GM21381 (cell line): ENCODE results near the gene PNCK.
"Not testable (repeated sequence)": the region's sequence is repeated elsewhere in the genome, so short reads cannot be mapped to it uniquely, and the experiment has no call there.

Experiments
- ATAC-seq: cut with Tn5 transposase; IDR thresholded peaks from one replicate; pipeline ENCODE4 v1.9.1; 2021; ENCODE audit warnings: mild to moderate bottlenecking, moderate library complexity; ENCODE audit not compliant: unreplicated experiment

The PNCK gene

GRCh38 chrX:153673428-153674218 is at the start of gene PNCK:
PNCK (minus strand) TSS chrX:153673813; CDS start chrX:153673076, 737 bp downstream.
- no peak for ATAC-seq

- ATAC-seq: no peak
These were observed 49.2 kb upstream of the PNCK start for GRCh38 chrX:153722704-153723350.

GRCh38 chrX:153719701-153720100 is 46.1 kb upstream of the PNCK start:
- ATAC-seq: no peak

- ATAC-seq: no peak
These were observed 45.6 kb upstream of the PNCK start for GRCh38 chrX:153719238-153719637.

GRCh38 chrX:153717445-153717844 is 43.8 kb upstream of the PNCK start:
- ATAC-seq: no peak

- no peak for ATAC-seq
These were observed 40.6 kb upstream of the PNCK start for GRCh38 chrX:153714256-153714655.

- ATAC-seq: no peak
These were observed 36.4 kb upstream of the PNCK start for GRCh38 chrX:153709726-153710674.

- ATAC-seq: no peak
These were observed 34.8 kb upstream of the PNCK start for GRCh38 chrX:153708415-153708814.

GRCh38 chrX:153707406-153707805 is 33.8 kb upstream of the PNCK start:
- no peak for ATAC-seq

- no peak for ATAC-seq
These were observed 33.2 kb upstream of the PNCK start for GRCh38 chrX:153706799-153707198.

GRCh38 chrX:153705403-153706060 is 31.9 kb upstream of the PNCK start:
- ATAC-seq: not testable (repeated sequence)

- not testable (repeated sequence) for ATAC-seq
These were observed 31.2 kb upstream of the PNCK start for GRCh38 chrX:153704631-153705402.

GRCh38 chrX:153704021-153704526 is 30.5 kb upstream of the PNCK start:
- ATAC-seq: no peak

GRCh38 chrX:153703036-153703370 is 29.4 kb upstream of the PNCK start:
- ATAC-seq: no peak

GRCh38 chrX:153702336-153703035 is 28.9 kb upstream of the PNCK start:
- ATAC-seq: no peak

- ATAC-seq: no peak
These were observed 28.1 kb upstream of the PNCK start for GRCh38 chrX:153701706-153702105.

- ATAC-seq: no peak
These were observed 27.4 kb upstream of the PNCK start for GRCh38 chrX:153700967-153701366.

GRCh38 chrX:153700376-153700945 is 26.8 kb upstream of the PNCK start:
- no peak for ATAC-seq

GRCh38 chrX:153699784-153700371 is 26.3 kb upstream of the PNCK start:
- not testable (repeated sequence) for ATAC-seq
